HepG2 (cell line): Measurements from ENCODE around the gene ISLR2. TPM values are rescaled to one million over a fixed set of nuclear protein-coding genes. Genes with fewer than 3 reads are reported as not detected.

Experiments
- ATAC-seq: fragments of 200-7000 bp; cut with Tn5 transposase; 3 replicates; pipeline ENCODE4 v1.9.1; 2020; ENCODE audit warnings: mild to moderate bottlenecking, moderate library complexity
- BruUV-seq: library from RNA; stranded (reverse); fragments of 400-500 nt; replicated peaks from 2 replicates; lab custom pipeline; 2021; lab: Mats Ljungman, UMichigan
- CTCF ChIA-PET: fragments of 300-600 bp; formaldehyde crosslinking; extraction: SDS; loops from one replicate; lab custom pipeline; 2021; ENCODE audit warnings: low total read pairs, inconsistent platforms, low intra/inter-chr PET ratio; lab: Yijun Ruan, JAX
- POLR2A ChIA-PET: fragments of 350-600 bp; sonication (Branson Sonifier 250); formaldehyde crosslinking; loops from one replicate; lab custom pipeline; 2020; ENCODE audit warnings: antibody characterized with exemption, inconsistent platforms; lab: Yijun Ruan, JAX
- DNase-seq: peaks from one replicate; pipeline ENCODE4 v3.0.0-alpha.2; 2015; ENCODE audit warnings: low spot score
- FAIRE-seq: peaks from 3 replicates; lab custom pipeline; 2011; peaks lifted over from hg19 to GRCh38; lab: Jason Lieb, UNC
- H2AFZ ChIP-seq: one replicate; pipeline ENCODE4 v1.6.1; 2011; ENCODE audit warnings: low read length, inconsistent platforms
- H3K27ac ChIP-seq: fragments of 300-600 bp; 3 replicates; pipeline ENCODE4 v1.8.0; 2011; ENCODE audit warnings: mixed run types, mild to moderate bottlenecking, mixed read lengths, low read length, inconsistent platforms; ENCODE audit not compliant: insufficient read depth; ENCODE audit errors: extremely low read length
- H3K27me3 ChIP-seq, 2 experiments: fragments of 200-600 bp in 1 of 2; 2 replicates in 1 of 2; 3 replicates in 1 of 2; pipeline versions ENCODE4 v1.6.0 to v1.8.0; 2011; ENCODE audit warnings: low read length in 2 of 2, mild to moderate bottlenecking in 2 of 2, moderate library complexity in 2 of 2, inconsistent platforms in 1 of 2; ENCODE audit not compliant: insufficient read depth in 2 of 2, control insufficient read depth in 1 of 2
- H3K36me3 ChIP-seq, 2 experiments: fragments of 200-600 bp in 1 of 2; replicated peaks in 1 of 2; 2 replicates in 1 of 2; 3 replicates in 1 of 2; pipeline versions ENCODE4 v1.5.1 to v1.8.0; 2011; ENCODE audit warnings: low read length in 2 of 2, inconsistent platforms in 1 of 2; ENCODE audit not compliant: insufficient read depth in 2 of 2, control insufficient read depth in 1 of 2
- H3K4me1 ChIP-seq: 2 replicates; pipeline ENCODE4 v1.5.1; 2012; ENCODE audit warnings: low read length, inconsistent platforms; ENCODE audit not compliant: insufficient read depth
- H3K4me2 ChIP-seq: 2 replicates; pipeline ENCODE4 v1.6.0; 2011; ENCODE audit warnings: low read depth, low read length, inconsistent platforms
- H3K4me3 ChIP-seq, 3 experiments: fragments of 200-600 bp in 1 of 3; sonication (generic), shearing (Covaris generic) in 1 of 3; replicated peaks in 1 of 3; 2 replicates each; pipeline ENCODE4 v1.5.1; 2011 to 2016; ENCODE audit warnings: low read length in 3 of 3, inconsistent platforms in 2 of 3, low read depth in 2 of 3, mild to moderate bottlenecking in 2 of 3, control low read depth in 1 of 3, mixed read lengths in 1 of 3; ENCODE audit not compliant: insufficient read depth in 1 of 3
- H3K79me2 ChIP-seq: one replicate; pipeline ENCODE4 v1.6.1; 2011; ENCODE audit warnings: low read length, inconsistent platforms; ENCODE audit not compliant: insufficient read depth
- H3K9ac ChIP-seq: 2 replicates; pipeline ENCODE4 v1.6.0; 2011; ENCODE audit warnings: mild to moderate bottlenecking, low read depth, low read length, inconsistent platforms; ENCODE audit not compliant: insufficient read depth
- H3K9me3 ChIP-seq: 2 replicates; pipeline ENCODE4 v1.5.1; 2012; ENCODE audit warnings: mild to moderate bottlenecking, low read length
- H4K20me1 ChIP-seq: 2 replicates; pipeline ENCODE4 v1.6.0; 2011; ENCODE audit warnings: inconsistent platforms, mild to moderate bottlenecking, low read length, moderate library complexity; ENCODE audit not compliant: insufficient read depth
- ESRRA ChIP-seq: sonication (generic); formaldehyde crosslinking; IDR thresholded peaks from 2 replicates; pipeline ENCODE4 v1.5.1; 2020; ENCODE audit warnings: mild to moderate bottlenecking, low read depth, missing genetic modification reagents
- HIVEP1 ChIP-seq: sonication (generic); formaldehyde crosslinking; IDR thresholded peaks from 2 replicates; pipeline ENCODE4 v1.4.0; 2020; ENCODE audit warnings: mild to moderate bottlenecking, missing genetic modification reagents
- LBX2 ChIP-seq: sonication (generic); formaldehyde crosslinking; IDR thresholded peaks from 2 replicates; pipeline ENCODE4 v1.5.0; 2020; ENCODE audit warnings: missing genetic modification reagents, mild to moderate bottlenecking, borderline replicate concordance
- MED13 ChIP-seq: sonication (generic); formaldehyde crosslinking; IDR thresholded peaks from 2 replicates; pipeline ENCODE4 v1.5.0; 2020; ENCODE audit warnings: missing genetic modification reagents
- MTF2 ChIP-seq: sonication (generic); formaldehyde crosslinking; IDR thresholded peaks from 2 replicates; pipeline ENCODE4 v1.5.0; 2020; ENCODE audit warnings: missing genetic modification reagents, borderline replicate concordance
- MZF1 ChIP-seq: sonication (generic); formaldehyde crosslinking; IDR thresholded peaks from 2 replicates; pipeline ENCODE4 v1.8.1; 2023; ENCODE audit warnings: mild to moderate bottlenecking, missing genetic modification reagents, borderline replicate concordance
- NFYB ChIP-seq: sonication (generic); formaldehyde crosslinking; IDR thresholded peaks from 2 replicates; pipeline ENCODE4 v1.4.0; 2020; ENCODE audit warnings: missing genetic modification reagents
- PREB ChIP-seq: sonication (generic); formaldehyde crosslinking; IDR thresholded peaks from 2 replicates; pipeline ENCODE4 v1.4.0; 2020; ENCODE audit warnings: missing genetic modification reagents
- SRY ChIP-seq: sonication (generic); formaldehyde crosslinking; IDR thresholded peaks from 2 replicates; pipeline ENCODE4 v1.8.0; 2022; ENCODE audit warnings: mild to moderate bottlenecking, missing genetic modification reagents
- ZBTB49 ChIP-seq: sonication (generic); formaldehyde crosslinking; IDR thresholded peaks from 2 replicates; pipeline ENCODE4 v1.4.0; 2020; ENCODE audit warnings: missing genetic modification reagents, borderline replicate concordance
- WGBS: methylation state at CpG from one replicate; pipeline ENCODE4 v1.1.6; 2017; ENCODE audit warnings: low lambda C conversion rate; 5-methylcytosine and 5-hydroxymethylcytosine counted together
- in situ Hi-C: cut with HindIII; loops from 2 replicates; pipeline ENCODE4 v1.10.0; 2017; ENCODE audit warnings: low pct_unique_long_range_greater_than_20kb; ENCODE audit not compliant: extremely low pct_ligation_motif_present
- intact Hi-C: fragments of 100-400 bp; cut with micrococcal nuclease; formaldehyde crosslinking; loops from one replicate; pipeline ENCODE4 v1.10.0; 2022; ENCODE audit not compliant: unreplicated experiment
- polyA plus RNA-seq, 8 experiments: library from polyadenylated mRNA; depleted of rRNA in 3 of 8; stranded (reverse) in 7 of 8; unstranded in 1 of 8; fragments of >200 nt; fragmentation: Illumina TruSeq in 4 of 8; extraction: Trizol in 4 of 8; gene quantifications; 2 replicates each; pipeline versions ENCODE4 v1.2.1 to v1.2.3, GENCODE V29; 2011 to 2016; ENCODE audit warnings: low read depth in 4 of 8, missing spikeins in 1 of 8, mixed read lengths in 1 of 8; ENCODE audit not compliant: insufficient read depth in 1 of 8
- total RNA-seq, 5 experiments: library from RNA; depleted of rRNA; stranded (reverse); fragments of >200 nt; fragmentation: Illumina TruSeq; extraction: Trizol; gene quantifications; 2 replicates each; pipeline ENCODE4 v1.2.3, GENCODE V29; 2016; ENCODE audit warnings: low read depth in 1 of 5

ISLR2 gene
- total and polyA plus RNA-seq, 2 of the 13 experiments (the other 11 are each of a cell fraction or from before 2014, with no cell fraction given) = not detected

GRCh38 chr15:74132681-74133651, 2.6 kb downstream of the ISLR2 start (continued):
- TF ChIP-seq MED13 (CRISPR knock-in tag) (no peak), MZF1 (no peak), ESRRA (CRISPR knock-in tag) (no peak), LBX2 (CRISPR knock-in tag) (no peak), HIVEP1 (CRISPR knock-in tag) (no peak), ZBTB49 (CRISPR knock-in tag) (no peak)

GRCh38 chr15:74133694-74134386, 3.5 kb downstream of the ISLR2 start:
- Histone ChIP-seq H3K79me2 (no peaks in the 10 kb centered on the region), H3K9me3 (no peaks in the 10 kb centered on the region), H3K36me3 (no peaks in the 10 kb centered on the region), H3K9ac (no peak overlapping the region), H3K27me3 (peaks cover 18 to 59% of the 10 kb centered on the region in 2 experiments), H2AFZ (no peak overlapping the region), H3K4me2 (no peak overlapping the region), H3K27ac (no peak overlapping the region), H3K4me1 (no peaks in the 10 kb centered on the region), H4K20me1 (0 out of 2 replicates have a peak, but pooled peaks cover 3% of the 10 kb centered on the region), H3K4me3 (no peak overlapping the region)
- in situ Hi-C loops (no loop called here), intact Hi-C loops (no loop called here)
- WGBS = 71% methylated on average over 32 of the region's 71 CpGs
- BruUV-seq = no TSS peak
- FAIRE-seq = no peak
- POLR2A ChIA-PET = no interaction called here
- ATAC-seq = no peak
- DNase-seq = no peak
- TF ChIP-seq MTF2 (CRISPR knock-in tag) = no peak
- no peak for TF ChIP-seq SRY (CRISPR knock-in tag)
- no peak for TF ChIP-seq PREB (CRISPR knock-in tag)
- no peak for TF ChIP-seq NFYB
- CTCF ChIA-PET = no interaction called here
